OCI-LY7 (cell line): ENCODE data around the gene PDZRN3. TPM values are rescaled to one million over a fixed set of nuclear protein-coding genes. Genes with fewer than 3 reads are reported as not detected.

Experiments used
- BruUV-seq: library from RNA; stranded (reverse); fragments of 400-500 nt; replicated peaks from 2 replicates; lab custom pipeline; 2021; lab: Mats Ljungman, UMichigan
- CTCF ChIA-PET: fragments of 300-600 bp; sonication (Branson Sonifier 250); formaldehyde crosslinking; loops from one replicate; lab custom pipeline; 2022; ENCODE audit warnings: antibody characterized with exemption; ENCODE audit not compliant: unreplicated experiment; lab: Charles Lee
- POLR2A ChIA-PET: fragments of 300-600 bp; sonication (Branson Sonifier 250); formaldehyde crosslinking; loops from one replicate; lab custom pipeline; 2022; ENCODE audit warnings: antibody characterized with exemption; lab: Charles Lee
- DNase-seq: peaks from one replicate; pipeline ENCODE4 v3.0.0-alpha.2; 2015; ENCODE audit warnings: low spot score
- H2AFZ ChIP-seq: fragments of 200-600 bp; sonication (generic), shearing (Covaris generic); 2 replicates; pipeline ENCODE4 v1.6.1; 2014; ENCODE audit warnings: mild to moderate bottlenecking, antibody characterized with exemption, low read length, moderate library complexity
- H3K27ac ChIP-seq: fragments of 200-600 bp; sonication (generic); 2 replicates; pipeline ENCODE4 v1.5.1; 2014; ENCODE audit warnings: mixed run types, low read depth, mild to moderate bottlenecking, moderate library complexity, low read length, inconsistent platforms; ENCODE audit not compliant: poor library complexity, severe bottlenecking
- H3K36me3 ChIP-seq: fragments of 200-600 bp; sonication (generic); 2 replicates; pipeline ENCODE4 v1.6.1; 2014; ENCODE audit warnings: mild to moderate bottlenecking, antibody characterized with exemption, low read length, moderate library complexity, mixed read lengths; ENCODE audit not compliant: insufficient read depth
- H3K4me1 ChIP-seq: fragments of 200-600 bp; sonication (generic); 2 replicates; pipeline ENCODE4 v1.5.1; 2014; ENCODE audit warnings: mild to moderate bottlenecking, low read length; ENCODE audit not compliant: insufficient read depth, poor library complexity, severe bottlenecking
- H3K4me2 ChIP-seq: fragments of 200-600 bp; sonication (generic); 2 replicates; pipeline ENCODE4 v1.6.1; 2014; ENCODE audit warnings: mild to moderate bottlenecking, low read length
- H3K4me3 ChIP-seq: fragments of 200-600 bp; sonication (generic); 2 replicates; pipeline ENCODE4 v1.5.1; 2014; ENCODE audit warnings: mild to moderate bottlenecking, low read depth, low read length; ENCODE audit not compliant: poor library complexity, severe bottlenecking
- H3K79me2 ChIP-seq: fragments of 200-600 bp; sonication (generic); 2 replicates; pipeline ENCODE4 v1.6.1; 2016; ENCODE audit warnings: low read depth, mild to moderate bottlenecking, low read length, moderate library complexity, mixed read lengths; ENCODE audit not compliant: insufficient read depth
- H3K9me2 ChIP-seq: fragments of 200-600 bp; sonication (generic); 2 replicates; pipeline ENCODE4 v1.6.1; 2016; ENCODE audit warnings: mild to moderate bottlenecking, low read length, mixed read lengths; ENCODE audit not compliant: insufficient read depth
- H3K9me3 ChIP-seq: fragments of 200-600 bp; sonication (generic); 2 replicates; pipeline ENCODE4 v1.6.1; 2014; ENCODE audit warnings: mild to moderate bottlenecking, mixed run types, low read length, mixed read lengths
- H4K20me1 ChIP-seq: fragments of 200-600 bp; sonication (generic); 2 replicates; pipeline ENCODE4 v1.6.1; 2014; ENCODE audit warnings: mild to moderate bottlenecking, antibody characterized with exemption, low read length, moderate library complexity, mixed read lengths; ENCODE audit not compliant: insufficient read depth
- EZH2phosphoT487 ChIP-seq: fragments of 200-600 bp; sonication (generic); IDR thresholded peaks from 2 replicates; pipeline ENCODE4 v1.6.1; 2018; ENCODE audit warnings: low read depth, borderline replicate concordance, mild to moderate bottlenecking, mixed run types, antibody characterized with exemption, low read length, moderate library complexity, mixed read lengths
- intact Hi-C: fragments of 100-400 bp; cut with micrococcal nuclease; formaldehyde crosslinking; loops from one replicate; pipeline ENCODE4 v1.10.0; 2022; ENCODE audit not compliant: unreplicated experiment
- total RNA-seq, 2 experiments: library from RNA; depleted of rRNA in 1 of 2; stranded (reverse); fragments of >200 nt in 1 of 2; shearing (Covaris generic) in 1 of 2; gene quantifications; 2 replicates each; pipeline ENCODE4 v1.2.3, GENCODE V29; 2014 to 2022
- TF ChIP-seq, protein P1 (sequence below): fragments of 200-600 bp; sonication (generic); conservative IDR thresholded peaks from 2 replicates; pipeline ENCODE4 v1.5.1; 2014; ENCODE audit warnings: mild to moderate bottlenecking, antibody characterized with exemption, low read length, moderate library complexity, mixed read lengths

PDZRN3 gene
- total RNA-seq, 2 experiments from 2014 or later: 0.95 TPM; not detected in 1

GRCh38 chr3:73601011-73601410 is 23.7 kb downstream of the PDZRN3 start:
- Histone ChIP-seq H3K4me2 (no peak overlapping the region), H3K9me2 (no peaks in the 10 kb centered on the region), H3K36me3 (no peaks in the 10 kb centered on the region), H3K4me3 (no peak overlapping the region), H3K79me2 (no peaks in the 10 kb centered on the region), H4K20me1 (no peaks in the 10 kb centered on the region), H3K4me1 (no peaks in the 10 kb centered on the region), H2AFZ (no peak overlapping the region), H3K27ac (no peak overlapping the region), H3K9me3 (no peaks in the 10 kb centered on the region)
- intact Hi-C loops: no loop called here
- TF ChIP-seq, protein P1, sequence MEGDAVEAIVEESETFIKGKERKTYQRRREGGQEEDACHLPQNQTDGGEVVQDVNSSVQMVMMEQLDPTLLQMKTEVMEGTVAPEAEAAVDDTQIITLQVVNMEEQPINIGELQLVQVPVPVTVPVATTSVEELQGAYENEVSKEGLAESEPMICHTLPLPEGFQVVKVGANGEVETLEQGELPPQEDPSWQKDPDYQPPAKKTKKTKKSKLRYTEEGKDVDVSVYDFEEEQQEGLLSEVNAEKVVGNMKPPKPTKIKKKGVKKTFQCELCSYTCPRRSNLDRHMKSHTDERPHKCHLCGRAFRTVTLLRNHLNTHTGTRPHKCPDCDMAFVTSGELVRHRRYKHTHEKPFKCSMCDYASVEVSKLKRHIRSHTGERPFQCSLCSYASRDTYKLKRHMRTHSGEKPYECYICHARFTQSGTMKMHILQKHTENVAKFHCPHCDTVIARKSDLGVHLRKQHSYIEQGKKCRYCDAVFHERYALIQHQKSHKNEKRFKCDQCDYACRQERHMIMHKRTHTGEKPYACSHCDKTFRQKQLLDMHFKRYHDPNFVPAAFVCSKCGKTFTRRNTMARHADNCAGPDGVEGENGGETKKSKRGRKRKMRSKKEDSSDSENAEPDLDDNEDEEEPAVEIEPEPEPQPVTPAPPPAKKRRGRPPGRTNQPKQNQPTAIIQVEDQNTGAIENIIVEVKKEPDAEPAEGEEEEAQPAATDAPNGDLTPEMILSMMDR: no peak
- no peak for TF ChIP-seq EZH2phosphoT487
- ChIA-PET CTCF (no interaction called here), POLR2A (interaction anchor here (0.7 to 1.1 kb wide), 2 partner anchors 437 to 786 kb away, joined by 3 read pairs; no protein-coding TSS in a partner anchor)
- DNase-seq: no peak
- BruUV-seq: no TSS peak

GRCh38 chr3:73600293-73600938 is 24.3 kb downstream of the PDZRN3 start:
- intact Hi-C loops: no loop called here
- TF ChIP-seq EZH2phosphoT487: no peak
- TF ChIP-seq, protein P1: no peak
- POLR2A ChIA-PET: interaction anchor here (0.7 to 1.1 kb wide), 2 partner anchors 436 to 787 kb away, joined by 3 read pairs; no protein-coding TSS in a partner anchor

DNA sequence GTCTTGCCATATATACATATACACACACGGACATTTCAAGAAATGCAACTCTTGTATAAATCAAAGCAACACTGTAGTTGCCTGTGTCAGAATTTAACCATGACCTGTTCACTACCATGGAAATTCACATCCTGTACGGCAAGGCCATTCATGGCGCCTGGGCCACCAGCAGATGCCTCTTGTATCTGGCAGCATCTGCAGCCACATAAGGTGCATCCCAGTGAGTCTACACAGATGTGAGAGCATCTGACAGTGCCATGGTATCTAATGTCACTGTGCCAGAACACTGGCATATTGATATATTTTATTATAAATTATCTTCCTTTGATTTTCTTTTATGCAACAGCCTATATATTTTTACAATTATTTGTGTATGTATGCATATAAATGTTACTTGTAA is 25.1 kb downstream of the PDZRN3 start:
- H2AFZ ChIP-seq: no peak overlapping the region
- intact Hi-C loops: no loop called here
- H3K4me3 ChIP-seq: no peak overlapping the region
- H3K27ac ChIP-seq: no peak overlapping the region
- no peaks in the 10 kb centered on the region for H4K20me1 ChIP-seq
- H3K9me3 ChIP-seq: no peaks in the 10 kb centered on the region
- ChIA-PET CTCF (no interaction called here), POLR2A (no interaction called here)
- no peaks in the 10 kb centered on the region for H3K79me2 ChIP-seq
- DNase-seq: no peak
- no peak for TF ChIP-seq EZH2phosphoT487
- TF ChIP-seq, protein P1: no peak
- no peak overlapping the region for H3K4me2 ChIP-seq
- H3K4me1 ChIP-seq: no peaks in the 10 kb centered on the region
- no peaks in the 10 kb centered on the region for H3K9me2 ChIP-seq
- H3K36me3 ChIP-seq: no peaks in the 10 kb centered on the region
- BruUV-seq: no TSS peak

More at GRCh38 chr3:73600293-73600938, 24.3 kb downstream of the PDZRN3 start:
- no peak for DNase-seq
- Histone ChIP-seq H3K36me3 (no peaks in the 10 kb centered on the region), H3K4me2 (no peak overlapping the region), H3K9me2 (no peaks in the 10 kb centered on the region), H3K27ac (no peak overlapping the region), H3K4me3 (no peak overlapping the region), H3K9me3 (no peaks in the 10 kb centered on the region), H3K4me1 (no peaks in the 10 kb centered on the region), H2AFZ (no peak overlapping the region), H3K79me2 (no peaks in the 10 kb centered on the region), H4K20me1 (no peaks in the 10 kb centered on the region)
- CTCF ChIA-PET: no interaction called here
- BruUV-seq: no TSS peak
